Neutrophil (primary cell): ENCODE measurements around the gene MYO16.

Experiments used
- H3K27ac ChIP-seq: fragments of 200-600 bp; sonication (generic); 2 replicates; pipeline ENCODE4 v1.5.1; 2016; ENCODE audit warnings: mild to moderate bottlenecking, moderate library complexity
- H3K27me3 ChIP-seq: fragments of 200-600 bp; sonication (generic); 2 replicates; pipeline ENCODE4 v1.6.0; 2016; ENCODE audit warnings: mild to moderate bottlenecking
- H3K36me3 ChIP-seq: fragments of 200-600 bp; sonication (generic); 2 replicates; pipeline ENCODE4 v1.5.1; 2017
- H3K4me1 ChIP-seq, 2 experiments: fragments of 200-600 bp in 1 of 2; sonication (generic) in 1 of 2; 1 replicate in 1 of 2; 2 replicates in 1 of 2; pipeline versions ENCODE4 v1.5.1 to v1.6.1; 2013 to 2016; ENCODE audit warnings: low read depth in 1 of 2, low read length in 1 of 2, mild to moderate bottlenecking in 1 of 2, moderate library complexity in 1 of 2; ENCODE audit not compliant: control insufficient read depth in 1 of 2, insufficient read depth in 1 of 2
- H3K4me3 ChIP-seq, 2 experiments: fragments of 200-600 bp in 1 of 2; sonication (generic) in 1 of 2; 1 replicate in 1 of 2; 2 replicates in 1 of 2; pipeline ENCODE4 v1.5.1; 2013 to 2016; ENCODE audit warnings: low read depth in 1 of 2, low read length in 1 of 2, mild to moderate bottlenecking in 1 of 2, moderate library complexity in 1 of 2
- H3K9me3 ChIP-seq: fragments of 200-600 bp; sonication (generic); 2 replicates; pipeline ENCODE4 v1.5.1; 2016
- TF ChIP-seq, protein P1 (sequence below): fragments of 200-600 bp; sonication (generic); IDR thresholded peaks from 2 replicates; pipeline ENCODE4 v1.5.1; 2016; ENCODE audit warnings: antibody characterized with exemption

MYO16 gene

GRCh38 chr13:109036078-109036780 is 406.8 kb downstream of the MYO16 start:
- no peaks in the 10 kb centered on the region for H3K27me3 ChIP-seq
- H3K27ac ChIP-seq, result no peak overlapping the region

DNA sequence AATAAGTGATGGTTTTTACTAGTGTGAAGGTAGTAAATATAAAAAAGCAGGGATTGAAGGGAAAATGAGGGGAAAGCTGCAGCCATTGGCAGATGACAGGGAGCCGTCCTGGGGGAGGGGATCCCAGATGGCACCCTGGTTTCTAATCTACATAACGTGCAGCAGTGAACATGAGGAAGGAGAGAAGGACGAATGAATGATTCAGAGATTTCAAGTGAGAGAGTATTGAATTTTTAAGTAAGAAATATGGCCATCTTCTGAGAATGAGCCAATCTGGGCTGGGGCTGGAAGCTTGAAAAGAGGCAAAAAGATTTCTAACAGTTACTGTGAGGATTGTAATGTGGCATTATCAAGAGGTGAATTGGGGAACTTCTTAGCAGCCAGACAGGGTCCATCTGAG is 414.2 kb downstream of the MYO16 start:
- no peak overlapping the region for H3K27ac ChIP-seq
- no peaks in the 10 kb centered on the region for H3K4me1 ChIP-seq
- no peak overlapping the region for H3K4me3 ChIP-seq
- H3K9me3 ChIP-seq, result no peaks in the 10 kb centered on the region
- TF ChIP-seq, protein P1, sequence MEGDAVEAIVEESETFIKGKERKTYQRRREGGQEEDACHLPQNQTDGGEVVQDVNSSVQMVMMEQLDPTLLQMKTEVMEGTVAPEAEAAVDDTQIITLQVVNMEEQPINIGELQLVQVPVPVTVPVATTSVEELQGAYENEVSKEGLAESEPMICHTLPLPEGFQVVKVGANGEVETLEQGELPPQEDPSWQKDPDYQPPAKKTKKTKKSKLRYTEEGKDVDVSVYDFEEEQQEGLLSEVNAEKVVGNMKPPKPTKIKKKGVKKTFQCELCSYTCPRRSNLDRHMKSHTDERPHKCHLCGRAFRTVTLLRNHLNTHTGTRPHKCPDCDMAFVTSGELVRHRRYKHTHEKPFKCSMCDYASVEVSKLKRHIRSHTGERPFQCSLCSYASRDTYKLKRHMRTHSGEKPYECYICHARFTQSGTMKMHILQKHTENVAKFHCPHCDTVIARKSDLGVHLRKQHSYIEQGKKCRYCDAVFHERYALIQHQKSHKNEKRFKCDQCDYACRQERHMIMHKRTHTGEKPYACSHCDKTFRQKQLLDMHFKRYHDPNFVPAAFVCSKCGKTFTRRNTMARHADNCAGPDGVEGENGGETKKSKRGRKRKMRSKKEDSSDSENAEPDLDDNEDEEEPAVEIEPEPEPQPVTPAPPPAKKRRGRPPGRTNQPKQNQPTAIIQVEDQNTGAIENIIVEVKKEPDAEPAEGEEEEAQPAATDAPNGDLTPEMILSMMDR, result no peak
- H3K36me3 ChIP-seq, result no peaks in the 10 kb centered on the region
- H3K27me3 ChIP-seq, result no peaks in the 10 kb centered on the region

More at GRCh38 chr13:109036078-109036780, 406.8 kb downstream of the MYO16 start:
- no peak overlapping the region for H3K4me3 ChIP-seq
- H3K4me1 ChIP-seq, result no peaks in the 10 kb centered on the region
- no peaks in the 10 kb centered on the region for H3K9me3 ChIP-seq
- H3K36me3 ChIP-seq, result no peaks in the 10 kb centered on the region
- TF ChIP-seq, protein P1, result no peak

DNA sequence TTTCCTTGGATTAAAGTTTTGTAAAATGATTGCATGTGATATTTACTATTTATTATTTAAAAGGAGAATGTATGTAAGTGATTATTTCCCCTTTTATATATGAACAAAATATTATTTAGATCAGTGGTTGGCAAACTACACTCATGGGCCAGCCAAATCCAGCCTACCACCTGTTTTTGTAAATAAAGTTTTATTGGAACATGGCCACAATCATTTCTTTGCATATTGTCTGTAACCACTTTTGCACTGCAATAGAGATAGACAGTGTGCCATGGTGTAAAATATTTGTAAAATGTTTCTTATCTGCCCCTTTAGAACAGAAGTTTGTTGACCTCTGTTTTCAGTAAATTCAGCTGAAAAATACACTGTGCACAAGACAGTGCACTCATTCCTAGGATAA is 426.4 kb downstream of the MYO16 start:
- no peak overlapping the region for H3K4me3 ChIP-seq
- no peak overlapping the region for H3K27ac ChIP-seq
- TF ChIP-seq, protein P1, result no peak
- H3K9me3 ChIP-seq, result no peaks in the 10 kb centered on the region
- H3K4me1 ChIP-seq, result no peaks in the 10 kb centered on the region
- H3K36me3 ChIP-seq, result no peaks in the 10 kb centered on the region
- H3K27me3 ChIP-seq, result no peaks in the 10 kb centered on the region

DNA sequence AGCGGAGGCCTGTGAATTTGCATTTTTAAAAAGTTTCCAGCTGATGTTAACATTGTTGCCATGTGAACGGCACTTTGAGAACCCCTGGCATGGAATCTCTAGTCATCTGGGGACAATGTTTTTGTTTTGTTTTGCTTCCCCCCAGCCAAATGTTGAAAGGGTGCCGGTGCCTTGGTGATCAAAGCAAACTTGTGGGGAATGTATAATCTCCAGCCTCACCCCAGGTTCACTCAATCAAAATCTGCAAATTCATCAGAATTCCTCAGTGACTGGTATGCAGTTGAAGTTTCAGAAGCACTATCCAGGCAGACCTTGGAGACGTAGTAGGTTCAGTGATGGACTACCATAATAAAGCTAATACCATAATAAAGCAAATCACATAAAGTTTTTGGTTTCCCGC is 428.7 kb downstream of the MYO16 start:
- TF ChIP-seq, protein P1, result no peak
- no peaks in the 10 kb centered on the region for H3K36me3 ChIP-seq
- H3K9me3 ChIP-seq, result no peaks in the 10 kb centered on the region
- no peak overlapping the region for H3K4me3 ChIP-seq
- H3K27me3 ChIP-seq, result no peaks in the 10 kb centered on the region
- no peaks in the 10 kb centered on the region for H3K4me1 ChIP-seq
- H3K27ac ChIP-seq, result no peak overlapping the region

- TF ChIP-seq, protein P1, result no peak
- Histone ChIP-seq H3K27ac (no peak overlapping the region), H3K36me3 (no peaks in the 10 kb centered on the region), H3K9me3 (no peaks in the 10 kb centered on the region), H3K4me3 (no peak overlapping the region), H3K4me1 (no peaks in the 10 kb centered on the region), H3K27me3 (no peaks in the 10 kb centered on the region)
These were observed 443.1 kb downstream of the MYO16 start for GRCh38 chr13:109072505-109072904.
